Measurements from ENCODE around the gene AVPR1B.

GRCh38 chr1:206111271-206111927, 5.8 kb downstream of the AVPR1B start:
- TF ChIP-seq CTCF (IDR thresholded peaks at IDR 0.05): no peak
- TF ChIP-seq POLR2A (IDR thresholded peaks at IDR 0.05): no peak

Measured in lower leg skin (tissue), 3 donors.